ENCODE results near the gene CREBBP.

DNA sequence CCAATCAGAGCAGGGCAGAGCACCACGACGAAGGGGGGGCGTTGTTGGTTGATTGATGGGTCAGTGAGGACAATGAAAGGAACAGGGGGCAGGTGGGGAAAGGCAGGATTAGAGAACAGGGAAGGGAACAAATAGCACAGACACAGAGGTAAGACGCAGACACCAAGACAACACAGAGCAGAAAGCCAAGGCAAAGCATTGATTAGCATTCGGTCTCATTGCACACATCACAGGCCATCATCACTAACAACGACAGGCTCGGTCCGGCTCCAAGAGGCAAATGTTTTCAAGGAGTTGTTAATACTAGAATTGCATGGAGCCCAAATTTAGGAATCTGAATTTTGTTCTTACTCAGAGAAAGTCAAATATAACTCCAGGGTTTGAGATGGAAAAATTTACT, 128.6 kb downstream of the CREBBP start:
- no peak for TF ChIP-seq SMC3 (IDR thresholded peaks at IDR 0.05)
- TF ChIP-seq, protein P1, sequence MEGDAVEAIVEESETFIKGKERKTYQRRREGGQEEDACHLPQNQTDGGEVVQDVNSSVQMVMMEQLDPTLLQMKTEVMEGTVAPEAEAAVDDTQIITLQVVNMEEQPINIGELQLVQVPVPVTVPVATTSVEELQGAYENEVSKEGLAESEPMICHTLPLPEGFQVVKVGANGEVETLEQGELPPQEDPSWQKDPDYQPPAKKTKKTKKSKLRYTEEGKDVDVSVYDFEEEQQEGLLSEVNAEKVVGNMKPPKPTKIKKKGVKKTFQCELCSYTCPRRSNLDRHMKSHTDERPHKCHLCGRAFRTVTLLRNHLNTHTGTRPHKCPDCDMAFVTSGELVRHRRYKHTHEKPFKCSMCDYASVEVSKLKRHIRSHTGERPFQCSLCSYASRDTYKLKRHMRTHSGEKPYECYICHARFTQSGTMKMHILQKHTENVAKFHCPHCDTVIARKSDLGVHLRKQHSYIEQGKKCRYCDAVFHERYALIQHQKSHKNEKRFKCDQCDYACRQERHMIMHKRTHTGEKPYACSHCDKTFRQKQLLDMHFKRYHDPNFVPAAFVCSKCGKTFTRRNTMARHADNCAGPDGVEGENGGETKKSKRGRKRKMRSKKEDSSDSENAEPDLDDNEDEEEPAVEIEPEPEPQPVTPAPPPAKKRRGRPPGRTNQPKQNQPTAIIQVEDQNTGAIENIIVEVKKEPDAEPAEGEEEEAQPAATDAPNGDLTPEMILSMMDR (IDR thresholded peaks at IDR 0.05) = no peak
- no peak for TF ChIP-seq ZC3H11A (IDR thresholded peaks at IDR 0.05)
- no peak for TF ChIP-seq TP53 (CRISPR knock-in tag; IDR thresholded peaks at IDR 0.05)
- TF ChIP-seq ZFP36 (IDR thresholded peaks at IDR 0.05; ENCODE audit: borderline replicate concordance, partially characterized antibody) = no peak
- TF ChIP-seq POLR2A (IDR thresholded peaks at IDR 0.05; ENCODE audit: low read length) = no peak
- TF ChIP-seq RAD21 (conservative IDR thresholded peaks at IDR 0.05 in 1 of 2, IDR thresholded peaks at IDR 0.05 in 1 of 2) = no peak
- TF ChIP-seq, protein P2, sequence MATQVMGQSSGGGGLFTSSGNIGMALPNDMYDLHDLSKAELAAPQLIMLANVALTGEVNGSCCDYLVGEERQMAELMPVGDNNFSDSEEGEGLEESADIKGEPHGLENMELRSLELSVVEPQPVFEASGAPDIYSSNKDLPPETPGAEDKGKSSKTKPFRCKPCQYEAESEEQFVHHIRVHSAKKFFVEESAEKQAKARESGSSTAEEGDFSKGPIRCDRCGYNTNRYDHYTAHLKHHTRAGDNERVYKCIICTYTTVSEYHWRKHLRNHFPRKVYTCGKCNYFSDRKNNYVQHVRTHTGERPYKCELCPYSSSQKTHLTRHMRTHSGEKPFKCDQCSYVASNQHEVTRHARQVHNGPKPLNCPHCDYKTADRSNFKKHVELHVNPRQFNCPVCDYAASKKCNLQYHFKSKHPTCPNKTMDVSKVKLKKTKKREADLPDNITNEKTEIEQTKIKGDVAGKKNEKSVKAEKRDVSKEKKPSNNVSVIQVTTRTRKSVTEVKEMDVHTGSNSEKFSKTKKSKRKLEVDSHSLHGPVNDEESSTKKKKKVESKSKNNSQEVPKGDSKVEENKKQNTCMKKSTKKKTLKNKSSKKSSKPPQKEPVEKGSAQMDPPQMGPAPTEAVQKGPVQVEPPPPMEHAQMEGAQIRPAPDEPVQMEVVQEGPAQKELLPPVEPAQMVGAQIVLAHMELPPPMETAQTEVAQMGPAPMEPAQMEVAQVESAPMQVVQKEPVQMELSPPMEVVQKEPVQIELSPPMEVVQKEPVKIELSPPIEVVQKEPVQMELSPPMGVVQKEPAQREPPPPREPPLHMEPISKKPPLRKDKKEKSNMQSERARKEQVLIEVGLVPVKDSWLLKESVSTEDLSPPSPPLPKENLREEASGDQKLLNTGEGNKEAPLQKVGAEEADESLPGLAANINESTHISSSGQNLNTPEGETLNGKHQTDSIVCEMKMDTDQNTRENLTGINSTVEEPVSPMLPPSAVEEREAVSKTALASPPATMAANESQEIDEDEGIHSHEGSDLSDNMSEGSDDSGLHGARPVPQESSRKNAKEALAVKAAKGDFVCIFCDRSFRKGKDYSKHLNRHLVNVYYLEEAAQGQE (IDR thresholded peaks at IDR 0.05) = no peak
- no peak for TF ChIP-seq KDM5A (IDR thresholded peaks at IDR 0.05)

Measured in A549 (cell line).